Measurements from ENCODE around the gene SNF8. TPM values are rescaled to one million over a fixed set of nuclear protein-coding genes. Genes with fewer than 3 reads are reported as not detected.
"Not testable (repeated sequence)": the region's sequence is repeated elsewhere in the genome, so short reads cannot be mapped to it uniquely, and the experiment has no call there.

SNF8 gene
- total RNA-seq, 1 experiment from 2014 or later = 136 TPM

- POLR2A ChIA-PET = no interaction called here
- TF ChIP-seq NR2C2 (CRISPR knock-in tag; IDR thresholded peaks at IDR 0.05) = no peak
- TF ChIP-seq ZNF512 (CRISPR knock-in tag; IDR thresholded peaks at IDR 0.05; ENCODE audit: borderline replicate concordance) = no peak
- no peak for TF ChIP-seq IRF1 (CRISPR knock-in tag; IDR thresholded peaks at IDR 0.05)
- no peak for TF ChIP-seq ATF1 (CRISPR knock-in tag; IDR thresholded peaks at IDR 0.05)
- TF ChIP-seq FOXJ3 (CRISPR knock-in tag; IDR thresholded peaks at IDR 0.05; ENCODE audit: borderline replicate concordance) = no peak
- no peak for TF ChIP-seq ZBTB43 (CRISPR knock-in tag; IDR thresholded peaks at IDR 0.05)
- TF ChIP-seq ZNF671 (CRISPR knock-in tag; IDR thresholded peaks at IDR 0.05) = no peak
- TF ChIP-seq E2F4 (CRISPR knock-in tag; IDR thresholded peaks at IDR 0.05; ENCODE audit: borderline replicate concordance, low read depth) = no peak
- TF ChIP-seq ZNF263 (CRISPR knock-in tag; IDR thresholded peaks at IDR 0.05; ENCODE audit: low read depth) = no peak
- no peak for TF ChIP-seq TEAD4 (CRISPR knock-in tag; IDR thresholded peaks at IDR 0.05)
- 0 out of 2 replicates have a peak, but pooled peaks cover 3% of the 10 kb centered on the region for H3K9me3 Mint-ChIP-seq
- ATAC-seq (no peak), DNase-seq (ENCODE audit: low spot score) (no peak)
- peaks cover 11% of the 10 kb centered on the region for H3K4me1 Mint-ChIP-seq
- no peak overlapping the region for H3K27ac Mint-ChIP-seq
- no peaks in the 10 kb centered on the region for H3K36me3 Mint-ChIP-seq
- no peaks in the 10 kb centered on the region; the same call in 1 of the 2 replicates for H3K27me3 Mint-ChIP-seq (ENCODE audit: low read depth)
- CTCF ChIA-PET = no interaction called here
- no peak overlapping the region for H3K4me3 Mint-ChIP-seq
Observed at GRCh38 chr17:48951572-48951971, 6.9 kb upstream of the SNF8 start.

GRCh38 chr17:48945261-48945651, 614 bp upstream of the SNF8 start:
- CTCF ChIA-PET = interaction anchor here (1.0 to 3.4 kb wide), 11 partner anchors 9 to 110 kb away, joined by 3 to 22 read pairs (median 3); no protein-coding TSS in a partner anchor
- H3K36me3 Mint-ChIP-seq; H3K4me1 Mint-ChIP-seq; DNase-seq (ENCODE audit: low spot score); ATAC-seq; H3K9me3 Mint-ChIP-seq; H3K27me3 Mint-ChIP-seq (ENCODE audit: low read depth): not testable (repeated sequence)
- POLR2A ChIA-PET = interaction anchor here (0.6 to 1.8 kb wide), 6 partner anchors 9 to 107 kb away, joined by 3 to 10 read pairs (median 4); partner anchors contain the start of gene IGF2BP1
- Mint-ChIP-seq H3K27ac (peak overlapping the region; percentile 97), H3K4me3 (peak overlapping the region; percentile 100)

GRCh38 chr17:48933035-48933434, 11.6 kb downstream of the SNF8 start:
- Mint-ChIP-seq H3K4me1 (no peaks in the 10 kb centered on the region), H3K27me3 (ENCODE audit: low read depth) (no peaks in the 10 kb centered on the region), H3K27ac (no peak overlapping the region), H3K36me3 (peaks cover 67% of the 10 kb centered on the region), H3K9me3 (no peaks in the 10 kb centered on the region), H3K4me3 (no peak overlapping the region)
- DNase-seq (ENCODE audit: low spot score) (no peak), ATAC-seq (no peak)
- ChIA-PET CTCF (interaction anchor here (1.1 kb wide), 1 partner anchor 261 kb away, joined by 3 read pairs; no protein-coding TSS in a partner anchor), POLR2A (interaction anchor here (0.7 kb wide), 1 partner anchor 17 kb away, joined by 10 read pairs; no protein-coding TSS in a partner anchor)
- TF ChIP-seq CDX4 (CRISPR knock-in tag; IDR thresholded peaks at IDR 0.05; ENCODE audit: borderline replicate concordance) = no peak
- TF ChIP-seq FOXP4 (CRISPR knock-in tag; IDR thresholded peaks at IDR 0.05) = no peak
- no peak for TF ChIP-seq CTCF (IDR thresholded peaks at IDR 0.05)
- no peak for TF ChIP-seq JAZF1 (CRISPR knock-in tag; IDR thresholded peaks at IDR 0.05)
- TF ChIP-seq HMGA2 (CRISPR knock-in tag; IDR thresholded peaks at IDR 0.05) = no peak
- no peak for TF ChIP-seq NR1H2 (CRISPR knock-in tag; IDR thresholded peaks at IDR 0.05)
- no peak for TF ChIP-seq IRF1 (CRISPR knock-in tag; IDR thresholded peaks at IDR 0.05)
- TF ChIP-seq ZNF121 (CRISPR knock-in tag; IDR thresholded peaks at IDR 0.05) = no peak
- TF ChIP-seq ZBTB43 (CRISPR knock-in tag; IDR thresholded peaks at IDR 0.05) = no peak
